HCT116 (cell line): Measurements from ENCODE around the gene UPP2. TPM values are rescaled to one million over a fixed set of nuclear protein-coding genes. Genes with fewer than 3 reads are reported as not detected.

Experiments
- ATAC-seq: fragments of 200-7000 bp; cut with Tn5 transposase; 2 replicates; pipeline ENCODE4 v1.9.1; 2020; ENCODE audit warnings: mild to moderate bottlenecking, moderate library complexity
- BruUV-seq: library from RNA; stranded (reverse); fragments of 400-500 nt; replicated peaks from 2 replicates; lab custom pipeline; 2021; lab: Mats Ljungman, UMichigan
- CTCF ChIA-PET: fragments of 300-600 bp; sonication (Branson Sonifier 250); formaldehyde crosslinking; loops from one replicate; lab custom pipeline; 2021; ENCODE audit warnings: antibody characterized with exemption; lab: Charles Lee
- POLR2A ChIA-PET: fragments of 300-600, 350-600 bp; sonication (Branson Sonifier 250); formaldehyde crosslinking; loops from one replicate; lab custom pipeline; 2021; ENCODE audit warnings: antibody characterized with exemption; lab: Charles Lee
- RAD21 ChIA-PET, 2 experiments: fragments of 300-600 bp; sonication (Branson Sonifier 250); formaldehyde crosslinking; loops; one replicate each; lab custom pipeline; 2023; ENCODE audit warnings: low total read pairs in 2 of 2; ENCODE audit not compliant: uncharacterized antibody in 2 of 2, unreplicated experiment in 2 of 2, low non-redundant PET in 1 of 2; lab: Charles Lee
- DNase-seq: peaks from one replicate; pipeline ENCODE4 v3.0.0-alpha.2; 2010; ENCODE audit warnings: low read depth, low spot score
- H2AFZ ChIP-seq: fragments of 200-600 bp; shearing (Covaris generic), sonication (generic); 2 replicates; pipeline ENCODE4 v1.6.1; 2017; ENCODE audit warnings: low read depth, mixed run types, mixed read lengths, antibody characterized with exemption, low read length; ENCODE audit not compliant: poor library complexity, severe bottlenecking
- H3K27ac ChIP-seq: 2 replicates; pipeline ENCODE4 v1.5.1; 2012; ENCODE audit warnings: low read depth, low read length
- H3K27me3 ChIP-seq: fragments of 200-600 bp; sonication (generic); 2 replicates; pipeline ENCODE4 v1.6.1; 2016; ENCODE audit warnings: mixed run types, low read length, mixed read lengths; ENCODE audit not compliant: insufficient read depth
- H3K36me3 ChIP-seq, 2 experiments: fragments of 200-500 bp in 1 of 2; fragments of 200-600 bp in 1 of 2; sonication (Bioruptor generic) in 1 of 2; sonication (generic) in 1 of 2; 2 replicates each; pipeline versions ENCODE4 v1.5.1 to v1.6.1; 2014 to 2016; ENCODE audit warnings: low read length in 2 of 2, inconsistent platforms in 1 of 2, mixed read lengths in 1 of 2, mixed run types in 1 of 2; ENCODE audit not compliant: insufficient read depth in 2 of 2, control insufficient read depth in 1 of 2
- H3K4me1 ChIP-seq, 2 experiments: fragments of 200-600 bp in 1 of 2; sonication (generic) in 1 of 2; 2 replicates each; pipeline versions ENCODE4 v1.5.1 to v1.6.1; 2012 to 2017; ENCODE audit warnings: low read length in 2 of 2, inconsistent platforms in 1 of 2, mild to moderate bottlenecking in 1 of 2, mixed read lengths in 1 of 2, mixed run types in 1 of 2, moderate library complexity in 1 of 2; ENCODE audit not compliant: insufficient read depth in 2 of 2, control insufficient read depth in 1 of 2
- H3K4me2 ChIP-seq: fragments of 200-600 bp; sonication (generic); 2 replicates; pipeline ENCODE4 v1.6.1; 2017; ENCODE audit warnings: mixed run types, low read length, mixed read lengths
- H3K4me3 ChIP-seq, 2 experiments: fragments of 200-600 bp in 1 of 2; sonication (generic) in 1 of 2; replicated peaks in 1 of 2; 2 replicates each; pipeline ENCODE4 v1.5.1; 2011 to 2016; ENCODE audit warnings: low read length in 2 of 2, control low read depth in 1 of 2, low read depth in 1 of 2, mild to moderate bottlenecking in 1 of 2, mixed read lengths in 1 of 2, mixed run types in 1 of 2
- H3K79me2 ChIP-seq: fragments of 200-600 bp; sonication (generic); 2 replicates; pipeline ENCODE4 v1.6.1; 2017; ENCODE audit warnings: mild to moderate bottlenecking, mixed run types, low read length, moderate library complexity, mixed read lengths; ENCODE audit not compliant: insufficient read depth
- H3K9ac ChIP-seq: fragments of 200-600 bp; sonication (generic); 2 replicates; pipeline ENCODE4 v1.6.1; 2016; ENCODE audit warnings: low read length, mixed read lengths
- H3K9me2 ChIP-seq: fragments of 200-600 bp; sonication (generic), shearing (Covaris generic); 2 replicates; pipeline ENCODE4 v1.6.1; 2017; ENCODE audit warnings: mixed run types, mild to moderate bottlenecking, moderate library complexity; ENCODE audit not compliant: insufficient read depth
- H3K9me3 ChIP-seq, 2 experiments: fragments of 200-500 bp in 1 of 2; fragments of 200-600 bp in 1 of 2; sonication (Bioruptor generic) in 1 of 2; sonication (generic) in 1 of 2; 2 replicates each; pipeline ENCODE4 v1.6.1; 2014 to 2017; ENCODE audit warnings: low read length in 2 of 2, mixed read lengths in 2 of 2, inconsistent platforms in 1 of 2, low read depth in 1 of 2, mild to moderate bottlenecking in 1 of 2, mixed run types in 1 of 2, moderate library complexity in 1 of 2; ENCODE audit not compliant: control insufficient read depth in 1 of 2, insufficient read depth in 1 of 2
- H4K20me1 ChIP-seq: fragments of 200-600 bp; sonication (generic), shearing (Covaris generic); 2 replicates; pipeline ENCODE4 v1.6.1; 2017; ENCODE audit warnings: mixed run types, mild to moderate bottlenecking, moderate library complexity; ENCODE audit not compliant: insufficient read depth
- CBX3 ChIP-seq: IDR thresholded peaks from 2 replicates; pipeline ENCODE4 v1.6.1; 2012; ENCODE audit warnings: low read depth
- CEBPB ChIP-seq: IDR thresholded peaks from 2 replicates; pipeline ENCODE4 v1.6.1; 2012; ENCODE audit warnings: low read depth
- CTCF ChIP-seq, 3 experiments: fragments of 200-600 bp in 1 of 3; sonication (generic) in 1 of 3; IDR thresholded peaks in 2 of 3; conservative IDR thresholded peaks in 1 of 3; 2 replicates each; pipeline ENCODE4 v1.5.1; 2012 to 2017; ENCODE audit warnings: low read depth in 2 of 3, low read length in 2 of 3, antibody characterized with exemption in 1 of 3, borderline replicate concordance in 1 of 3, control low read depth in 1 of 3, mild to moderate bottlenecking in 1 of 3, mixed read lengths in 1 of 3, mixed run types in 1 of 3, moderate library complexity in 1 of 3; ENCODE audit not compliant: insufficient read depth in 1 of 3
- EGR1 ChIP-seq: IDR thresholded peaks from 2 replicates; pipeline ENCODE4 v1.6.1; 2012; ENCODE audit warnings: low read depth
- ELF1 ChIP-seq: IDR thresholded peaks from 2 replicates; pipeline ENCODE4 v1.6.1; 2012; ENCODE audit warnings: low read depth, borderline replicate concordance
- EZH2phosphoT487 ChIP-seq: fragments of 200-600 bp; IDR thresholded peaks from 2 replicates; pipeline ENCODE4 v1.6.1; 2018; ENCODE audit warnings: antibody characterized with exemption, borderline replicate concordance
- FOSL1 ChIP-seq: IDR thresholded peaks from 2 replicates; pipeline ENCODE4 v1.6.1; 2012; ENCODE audit warnings: low read depth
- JUND ChIP-seq: IDR thresholded peaks from 2 replicates; pipeline ENCODE4 v1.6.1; 2012
- POLR2A ChIP-seq: IDR thresholded peaks from 2 replicates; pipeline ENCODE4 v1.7.0; 2011; ENCODE audit warnings: borderline replicate concordance; ENCODE audit not compliant: insufficient read depth, insufficient read length; ENCODE audit errors: extremely low read depth
- RAD21 ChIP-seq: IDR thresholded peaks from 2 replicates; pipeline ENCODE4 v1.6.1; 2012; ENCODE audit warnings: low read depth, mild to moderate bottlenecking
- SIN3A ChIP-seq: IDR thresholded peaks from 2 replicates; pipeline ENCODE4 v1.6.1; 2012; ENCODE audit warnings: low read depth
- SP1 ChIP-seq: IDR thresholded peaks from 2 replicates; pipeline ENCODE4 v1.6.1; 2012; ENCODE audit warnings: low read depth
- SRF ChIP-seq: IDR thresholded peaks from 2 replicates; pipeline ENCODE4 v1.6.1; 2012; ENCODE audit warnings: low read depth
- TCF7L2 ChIP-seq: IDR thresholded peaks from 2 replicates; pipeline ENCODE4 v1.7.0; 2011; ENCODE audit warnings: borderline replicate concordance, inconsistent platforms; ENCODE audit not compliant: insufficient read depth, insufficient read length; ENCODE audit errors: extremely low read depth
- YY1 ChIP-seq: IDR thresholded peaks from 2 replicates; pipeline ENCODE4 v1.6.1; 2011; ENCODE audit warnings: low read length, low read depth, moderate library complexity, mild to moderate bottlenecking; ENCODE audit not compliant: insufficient replicate concordance; ENCODE audit errors: extremely low read depth
- ZBTB33 ChIP-seq: IDR thresholded peaks from 2 replicates; pipeline ENCODE4 v1.6.1; 2011; ENCODE audit warnings: mild to moderate bottlenecking, low read length, moderate library complexity; ENCODE audit not compliant: insufficient replicate concordance; ENCODE audit errors: extremely low read depth
- ZFX ChIP-seq: fragments of 450-650 bp; IDR thresholded peaks from 2 replicates; pipeline ENCODE4 v1.6.1; 2017
- ZNF274 ChIP-seq: fragments of 200-500 bp; sonication (Bioruptor generic); IDR thresholded peaks from 2 replicates; pipeline ENCODE4 v1.6.1; 2014; ENCODE audit warnings: mild to moderate bottlenecking, low read depth, low read length, inconsistent platforms
- intact Hi-C: fragments of 100-400 bp; cut with micrococcal nuclease; formaldehyde crosslinking; loops from 2 replicates; pipeline ENCODE4 v1.10.0; 2022
- total RNA-seq: library from RNA; stranded (reverse); gene quantifications from one replicate; pipeline ENCODE4 v1.2.1, GENCODE V29; 2021; ENCODE audit not compliant: unreplicated experiment
- TF ChIP-seq, protein P1 (sequence below): IDR thresholded peaks from 2 replicates; pipeline ENCODE4 v1.6.1; 2012
- TF ChIP-seq, protein P2 (sequence below): IDR thresholded peaks from 2 replicates; pipeline ENCODE4 v1.6.1; 2012

The UPP2 gene
- total RNA-seq, 1 experiment from 2014 or later, result not detected

DNA sequence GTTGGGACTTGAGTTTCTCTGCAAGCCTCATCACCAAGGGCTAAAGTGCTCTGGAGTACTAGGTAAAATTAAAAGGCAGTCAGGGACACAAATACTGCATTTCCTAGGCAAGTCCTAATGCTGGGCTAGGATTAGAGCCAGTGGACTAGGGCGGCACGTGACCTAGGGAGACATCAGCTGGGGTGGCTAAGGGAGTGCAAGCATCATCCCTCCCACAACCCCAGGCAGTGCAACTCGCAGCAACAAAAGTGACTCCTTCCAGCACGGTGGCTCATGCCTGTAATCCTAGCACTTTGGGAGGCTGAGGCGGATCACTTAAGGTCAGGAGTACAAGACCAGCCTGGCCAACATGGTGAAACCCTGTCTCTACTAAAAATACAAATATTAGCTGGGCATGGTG lies 30.7 kb upstream of the UPP2 start:
- ATAC-seq, result no peak
- H4K20me1 ChIP-seq, result no peaks in the 10 kb centered on the region
- no peaks in the 10 kb centered on the region for H3K9me3 ChIP-seq
- no peaks in the 10 kb centered on the region for H3K79me2 ChIP-seq
- no peaks in the 10 kb centered on the region for H3K4me1 ChIP-seq
- H3K36me3 ChIP-seq, result no peaks in the 10 kb centered on the region
- H3K4me3 ChIP-seq, result no peak overlapping the region
- H2AFZ ChIP-seq, result no peak overlapping the region
- H3K27ac ChIP-seq, result no peak overlapping the region
- DNase-seq, result no peak
- H3K27me3 ChIP-seq, result no peaks in the 10 kb centered on the region
- no peak overlapping the region for H3K4me2 ChIP-seq
- TF ChIP-seq SRF (no peak), ZBTB33 (no peak), ZFX (no peak), POLR2A (no peak), TCF7L2 (no peak), ZNF274 (no peak), YY1 (no peak), ELF1 (no peak), FOSL1 (no peak), RAD21 (no peak), EGR1 (no peak), SIN3A (no peak), CEBPB (no peak), CTCF (IDR thresholded peaks at IDR 0.05 in 2 of 3, conservative IDR thresholded peaks at IDR 0.05 in 1 of 3; ENCODE audit: borderline replicate concordance in 1 of 3, insufficient read depth in 1 of 3, low read depth in 2 of 3, low read length in 2 of 3) (no peak), CBX3 (no peak), JUND (no peak), EZH2phosphoT487 (no peak), SP1 (no peak)
- TF ChIP-seq, protein P1, sequence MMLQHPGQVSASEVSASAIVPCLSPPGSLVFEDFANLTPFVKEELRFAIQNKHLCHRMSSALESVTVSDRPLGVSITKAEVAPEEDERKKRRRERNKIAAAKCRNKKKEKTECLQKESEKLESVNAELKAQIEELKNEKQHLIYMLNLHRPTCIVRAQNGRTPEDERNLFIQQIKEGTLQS, result no peak
- TF ChIP-seq, protein P2, sequence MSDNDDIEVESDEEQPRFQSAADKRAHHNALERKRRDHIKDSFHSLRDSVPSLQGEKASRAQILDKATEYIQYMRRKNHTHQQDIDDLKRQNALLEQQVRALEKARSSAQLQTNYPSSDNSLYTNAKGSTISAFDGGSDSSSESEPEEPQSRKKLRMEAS, result no peak
- BruUV-seq, result no TSS peak
- H3K9me2 ChIP-seq, result no peaks in the 10 kb centered on the region
- ChIA-PET POLR2A (no interaction called here), RAD21 (no interaction called here), CTCF (no interaction called here)
- no peak overlapping the region for H3K9ac ChIP-seq
- intact Hi-C loops, result no loop called here
